ENCODE data around the gene FAM149B1.
A peak's percentile ranks its signal among the peaks of the same experiment; 100 is the strongest.
"Not testable (repeated sequence)": the region's sequence is repeated elsewhere in the genome, so short reads cannot be mapped to it uniquely, and the experiment has no call there.

Gene FAM149B1

DNA sequence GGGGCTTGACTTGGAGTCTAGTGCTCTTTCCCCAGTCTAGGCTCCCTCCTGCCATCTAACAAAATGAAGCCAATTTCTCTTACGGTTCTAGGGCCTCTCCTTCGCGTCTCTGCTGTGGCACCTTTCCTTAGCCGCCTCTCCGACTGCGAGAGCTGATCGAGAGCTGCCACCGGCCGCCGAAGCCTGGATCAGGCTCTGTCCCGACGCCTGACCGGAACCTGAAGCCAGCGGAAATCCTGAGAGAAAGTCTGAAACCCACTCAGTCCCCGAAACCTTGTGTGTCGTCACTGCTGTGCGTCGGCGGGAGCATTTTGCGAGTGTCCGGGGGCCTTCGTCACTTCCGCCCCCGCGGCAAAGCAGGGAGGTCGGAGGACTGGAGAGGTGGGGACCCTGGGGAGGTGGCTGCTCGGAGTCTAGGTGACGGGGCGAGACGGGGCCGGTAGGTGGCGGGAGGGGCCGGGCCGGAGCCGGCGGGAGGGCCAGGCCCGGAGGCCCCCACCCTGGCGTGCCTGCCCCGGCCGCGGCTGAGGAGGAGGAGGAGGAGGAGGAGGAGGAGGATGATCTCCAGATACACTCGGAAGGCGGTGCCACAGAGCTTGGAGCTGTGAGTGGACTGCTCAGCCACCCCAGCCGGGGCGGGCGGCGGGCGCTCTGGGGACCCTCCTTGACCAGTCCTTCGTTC, at the start of gene FAM149B1, which contains the start of gene ECD:
FAM149B1 (plus strand) TSS at position 337 of the 682 bp plus-strand sequence; CDS start at position 558, 221 bp downstream.
ECD (minus strand) TSS at position 226 of the 682 bp plus-strand sequence. CDS start 4,071 bp downstream, outside the sequence.
- peak; percentile 96 for DNase-seq

DNA sequence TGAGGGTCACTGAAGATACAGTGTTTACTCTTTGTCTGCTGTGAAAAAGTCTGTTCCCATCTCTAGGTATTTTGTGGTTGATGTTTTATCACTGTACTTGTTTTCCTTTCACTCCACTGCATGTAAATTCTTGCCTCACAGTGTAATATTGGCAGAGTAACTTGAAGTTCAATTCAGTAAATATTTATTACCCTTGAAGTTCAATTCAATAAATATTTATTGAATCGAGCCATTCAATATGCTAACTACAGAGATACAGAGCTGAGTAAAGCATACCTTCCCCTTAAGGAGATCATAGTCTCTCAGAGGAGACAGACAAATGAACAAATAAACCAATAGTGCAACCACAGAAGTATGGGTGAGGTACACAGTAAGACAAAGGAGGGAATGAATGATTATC, 48.5 kb upstream of the FAM149B1 start:
- DNase-seq: no peak

DNA sequence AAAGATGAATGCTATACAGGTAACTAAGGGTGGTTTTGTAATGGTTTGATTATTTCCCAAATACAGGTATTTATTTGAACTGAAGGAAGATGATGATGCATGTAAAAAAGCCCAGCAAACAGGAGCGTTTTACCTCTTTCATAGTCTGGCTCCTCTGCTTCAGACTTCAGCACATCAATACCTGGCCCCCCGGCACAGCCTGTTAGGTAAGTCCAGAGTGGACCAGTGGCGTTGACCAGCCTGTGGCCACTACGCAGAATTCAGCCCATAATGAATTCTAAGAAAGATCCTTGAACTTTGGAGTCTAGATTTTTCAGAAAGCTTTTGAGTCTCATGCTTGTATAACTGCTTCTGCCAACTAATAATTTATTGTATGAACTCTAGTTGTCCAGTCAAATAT, 48.0 kb upstream of the FAM149B1 start:
- DNase-seq: no peak

DNA sequence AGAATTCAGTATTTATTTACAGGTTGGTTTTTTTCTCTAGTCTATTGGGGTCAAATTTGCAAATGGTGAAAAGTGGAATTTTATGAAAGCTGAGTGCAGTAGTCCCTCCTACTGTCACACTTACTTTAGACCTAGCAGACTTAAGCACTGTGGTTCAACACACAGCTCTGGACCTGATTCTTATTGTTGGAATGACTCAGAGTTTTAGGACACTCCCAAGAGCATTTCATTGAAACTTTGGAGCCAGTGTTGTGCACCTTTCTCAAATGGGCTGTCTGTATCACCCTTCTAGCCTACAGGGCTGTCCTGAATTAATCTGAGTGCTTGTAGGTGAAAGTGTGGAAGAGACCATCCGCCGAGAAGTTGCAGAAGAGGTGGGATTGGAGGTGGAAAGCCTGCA, 41.6 kb upstream of the FAM149B1 start:
- DNase-seq: no peak

DNA sequence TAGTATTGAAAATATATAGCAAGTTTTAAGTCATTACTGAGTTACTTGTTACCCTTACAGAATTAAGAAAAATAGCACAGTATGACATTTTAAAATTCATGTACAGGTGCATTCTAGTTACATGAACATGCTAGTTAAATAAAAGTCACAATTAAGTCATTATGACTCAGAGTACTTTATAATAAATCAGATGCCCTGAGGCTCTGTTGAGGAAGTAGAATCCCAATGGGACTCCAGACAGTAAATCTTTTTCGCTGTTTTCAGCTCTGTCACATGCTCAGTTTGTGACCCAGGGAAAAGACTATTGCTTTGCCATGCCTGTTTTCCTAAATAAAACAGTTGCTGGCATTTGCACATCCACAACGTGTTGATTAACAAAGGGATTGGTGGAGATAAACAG, 36.6 kb upstream of the FAM149B1 start:
- DNase-seq: peak; percentile 39

DNA sequence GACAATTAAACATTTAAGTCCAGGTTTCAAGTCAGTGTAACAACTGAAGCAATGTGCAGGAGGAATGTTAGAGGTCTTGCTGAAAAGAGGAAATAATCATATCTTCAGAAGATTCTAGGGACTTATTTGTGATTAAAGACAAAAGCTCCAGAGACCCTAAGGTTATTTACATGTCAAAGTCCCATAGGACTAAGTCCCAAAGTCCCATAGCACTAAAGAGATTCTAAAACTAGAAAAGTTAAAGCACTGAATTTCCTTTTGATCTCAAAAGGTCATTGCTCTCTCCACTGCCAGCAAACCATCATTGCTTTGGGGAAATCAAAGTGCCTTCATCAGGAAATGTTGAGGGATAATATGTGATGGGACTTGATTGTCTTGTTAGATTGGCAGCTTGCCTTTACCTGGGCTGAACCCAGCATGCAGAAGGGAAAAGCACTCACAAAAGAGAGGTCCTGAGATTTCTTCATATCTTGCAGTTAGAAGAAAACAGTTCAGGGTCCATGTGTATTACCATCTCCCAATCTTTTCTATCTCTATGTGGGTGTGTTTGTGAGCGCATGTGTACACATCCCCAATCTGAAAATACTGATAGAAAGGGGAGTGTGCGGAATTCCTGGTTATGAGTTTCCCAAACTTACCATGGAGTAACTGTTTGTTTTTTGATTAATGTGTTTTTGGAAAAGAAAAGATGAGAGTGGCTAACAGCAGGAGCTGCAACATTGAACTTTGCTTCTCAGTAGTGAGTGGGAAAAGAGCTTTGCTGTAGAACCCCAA, 35.8 kb upstream of the FAM149B1 start:
- no peak for DNase-seq

DNA sequence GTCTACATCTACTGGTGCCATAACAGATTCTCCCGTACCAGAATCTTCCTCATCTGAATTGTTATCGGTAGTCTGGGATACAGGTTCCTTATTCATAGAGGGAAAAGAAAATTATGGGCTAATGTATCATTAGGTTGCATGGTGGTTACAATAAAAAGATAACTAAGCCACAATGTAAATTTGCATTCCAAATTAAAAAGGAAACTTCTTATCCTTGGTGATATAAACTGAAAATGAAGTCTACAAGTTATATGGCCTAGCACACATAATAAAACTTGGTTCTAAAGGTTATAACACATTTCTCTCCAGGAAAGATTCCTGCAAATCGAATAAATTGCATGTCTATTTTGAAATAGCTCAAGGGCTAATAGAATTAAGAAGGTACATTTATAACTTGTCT, 33.2 kb upstream of the FAM149B1 start:
- DNase-seq: no peak

DNA sequence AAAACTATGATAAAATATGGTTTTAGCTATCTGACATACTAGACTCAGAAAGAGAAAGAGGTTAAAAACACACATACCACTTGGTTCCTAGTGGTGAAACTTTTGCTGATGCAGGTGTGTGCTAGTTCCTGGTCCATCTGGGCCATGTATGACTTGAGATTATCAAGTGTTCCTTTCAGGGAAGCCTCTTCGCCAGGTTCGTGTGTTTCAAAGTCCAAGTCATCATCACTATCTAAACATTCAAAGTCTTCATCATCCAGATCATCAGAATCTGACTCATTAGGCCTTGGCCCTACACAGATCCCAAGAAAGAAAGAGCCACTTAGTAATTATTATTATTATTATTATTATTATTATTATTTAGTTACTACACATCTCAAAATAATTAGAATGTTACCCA, 31.3 kb upstream of the FAM149B1 start:
- peak; percentile 6 for DNase-seq

DNA sequence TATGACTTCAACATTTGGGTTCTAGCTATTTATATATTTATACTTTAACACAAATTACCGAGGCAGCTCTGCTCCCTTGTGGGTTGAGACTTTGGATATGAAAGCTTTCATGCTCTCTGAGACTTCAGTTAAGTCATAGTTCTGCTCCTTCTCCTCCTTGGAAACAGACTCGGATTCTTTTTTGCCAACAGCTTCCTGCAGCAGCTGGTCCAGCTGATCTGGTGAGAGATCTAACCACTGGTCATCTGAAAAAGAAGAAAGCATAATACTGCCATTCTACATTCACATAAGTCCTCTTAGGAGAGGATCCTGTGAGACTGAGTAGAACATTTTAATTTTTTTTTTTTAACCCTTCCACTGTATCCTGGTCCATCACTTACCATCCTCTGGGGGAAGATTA, 28.7 kb upstream of the FAM149B1 start:
- no peak for DNase-seq

DNA sequence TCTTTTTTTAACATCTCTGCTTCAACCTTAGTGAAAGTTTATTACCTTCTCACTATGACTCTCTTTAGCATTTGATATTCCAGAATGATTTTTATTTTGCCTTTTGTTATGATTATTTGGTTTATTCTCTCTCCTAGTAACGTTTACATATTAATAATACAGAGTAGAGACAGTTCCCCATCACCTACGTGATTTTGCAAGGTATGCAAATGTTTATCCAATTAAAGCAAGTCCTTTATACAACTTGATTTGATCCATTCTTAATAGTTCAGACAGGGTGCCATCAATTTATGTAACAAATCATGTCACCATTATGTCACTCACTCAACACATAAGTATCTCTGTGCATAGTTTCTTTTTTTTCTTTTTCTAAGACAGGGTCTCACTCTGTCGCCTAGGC, 26.3 kb upstream of the FAM149B1 start:
- DNase-seq: no peak

DNA sequence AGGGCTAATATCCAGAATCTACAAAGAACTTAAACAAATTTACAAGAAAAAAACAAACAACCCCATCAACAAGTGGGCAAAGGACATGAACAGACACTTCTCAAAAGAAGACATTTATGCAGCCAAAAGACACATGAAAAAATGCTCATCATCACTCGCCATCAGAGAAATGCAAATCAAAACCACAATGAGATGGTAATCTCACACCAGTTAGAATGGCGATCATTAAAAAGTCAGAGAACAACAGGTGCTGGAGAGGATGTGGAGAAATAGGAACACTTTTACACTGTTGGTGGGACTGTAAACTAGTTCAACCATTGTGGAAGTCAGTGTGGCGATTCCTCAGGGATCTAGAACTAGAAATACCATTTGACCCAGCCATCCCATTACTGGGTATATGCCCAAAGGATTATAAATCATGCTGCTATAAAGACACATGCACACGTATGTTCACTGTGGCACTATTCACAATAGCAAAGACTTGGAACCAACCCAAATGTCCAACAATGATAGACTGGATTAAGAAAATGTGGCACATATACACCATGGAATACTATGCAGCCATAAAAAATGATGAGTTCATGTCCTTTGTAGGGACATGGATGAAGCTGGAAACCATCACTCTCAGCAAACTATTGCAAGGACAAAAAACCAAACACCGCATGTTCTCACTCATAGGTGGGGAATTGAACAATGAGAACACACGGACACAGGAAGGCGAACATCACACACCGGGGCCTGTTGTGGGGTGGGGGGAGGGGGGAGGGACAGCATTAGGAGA, 17.1 kb upstream of the FAM149B1 start:
- DNase-seq: not testable (repeated sequence)

DNA sequence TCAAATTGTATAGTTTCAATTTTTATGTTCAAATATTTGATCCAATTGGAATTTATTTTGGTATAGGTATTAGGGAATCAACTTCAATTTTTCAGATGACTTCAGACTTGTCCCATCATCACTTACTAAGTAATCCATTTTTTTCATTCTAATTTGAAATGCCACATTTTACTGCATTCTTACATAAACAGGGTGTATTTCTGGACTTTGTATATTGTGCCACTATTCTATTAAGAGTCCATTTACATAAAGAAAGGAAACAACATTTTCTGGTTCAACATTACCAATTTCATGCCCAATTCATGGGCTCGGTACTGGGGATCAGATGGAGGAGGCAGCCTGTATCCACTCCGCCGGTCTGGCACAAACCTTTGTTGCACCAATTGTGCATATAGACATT, 15.9 kb upstream of the FAM149B1 start:
- no peak for DNase-seq

DNA sequence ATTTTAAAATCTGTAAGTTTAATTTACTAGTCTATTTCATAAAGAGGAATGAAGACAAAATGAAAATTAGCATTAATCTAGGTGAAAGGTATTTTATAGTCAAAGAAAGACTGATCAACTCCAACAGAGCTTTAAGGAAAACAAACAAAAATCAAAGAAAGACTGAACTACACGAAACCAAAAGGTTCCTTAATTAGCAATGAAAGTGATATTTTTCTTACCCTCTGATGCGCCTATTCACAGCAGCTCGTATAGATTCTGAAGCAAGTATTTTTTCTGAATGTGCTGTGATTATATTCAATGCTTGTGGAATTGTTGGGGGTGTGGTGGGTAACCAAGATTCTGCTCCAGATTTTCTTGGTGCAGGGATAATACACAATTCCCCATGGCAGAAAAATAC, 11.9 kb upstream of the FAM149B1 start:
- DNase-seq: no peak

DNA sequence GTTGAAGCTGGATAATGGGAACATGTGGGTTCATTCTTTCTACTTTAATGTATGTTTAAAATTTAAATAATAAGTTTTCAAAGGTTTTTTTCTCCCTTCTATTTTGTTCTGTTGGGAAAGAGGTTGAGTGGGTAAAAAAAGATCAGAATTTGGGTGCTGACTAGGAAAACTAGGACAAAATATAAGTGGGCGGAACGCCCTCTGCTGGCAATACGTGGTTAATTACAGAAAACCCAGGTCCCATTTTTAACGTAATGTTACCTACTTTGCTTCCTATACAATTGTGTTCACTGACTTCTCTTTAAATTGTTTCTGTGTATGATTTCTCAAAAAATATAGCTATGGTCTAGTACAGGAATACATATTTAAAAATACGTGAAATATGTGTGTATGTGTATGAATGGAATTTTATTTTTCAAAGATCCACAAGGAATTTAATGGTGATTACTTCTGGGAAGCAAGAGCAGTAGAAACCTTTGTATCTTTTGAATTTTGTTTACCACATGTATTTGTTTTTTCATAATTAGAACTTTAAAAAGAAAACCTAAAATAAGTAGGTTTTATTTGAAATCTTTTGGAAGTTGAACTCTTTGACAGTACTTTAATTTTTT, 8.8 kb upstream of the FAM149B1 start:
- DNase-seq: peak; percentile 58

DNA sequence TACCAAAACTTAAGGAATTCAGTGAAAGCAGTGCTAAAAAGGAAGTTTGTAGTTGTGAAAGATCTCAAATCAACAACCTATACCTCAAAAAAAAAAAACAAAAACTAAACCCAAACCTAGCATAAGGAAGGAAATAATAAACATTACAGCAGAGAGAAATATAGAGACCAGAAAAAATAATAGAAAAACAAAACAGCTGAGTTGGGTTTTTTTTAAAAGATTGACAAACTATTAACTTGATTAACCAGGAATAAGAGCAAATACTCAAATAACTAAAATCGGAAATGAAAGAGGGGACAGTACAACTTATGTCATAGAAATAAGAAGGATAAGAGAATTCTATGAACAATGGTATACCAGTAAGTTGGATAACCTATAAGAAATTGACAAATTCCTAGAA, 6.8 kb upstream of the FAM149B1 start:
- no peak for DNase-seq

DNA sequence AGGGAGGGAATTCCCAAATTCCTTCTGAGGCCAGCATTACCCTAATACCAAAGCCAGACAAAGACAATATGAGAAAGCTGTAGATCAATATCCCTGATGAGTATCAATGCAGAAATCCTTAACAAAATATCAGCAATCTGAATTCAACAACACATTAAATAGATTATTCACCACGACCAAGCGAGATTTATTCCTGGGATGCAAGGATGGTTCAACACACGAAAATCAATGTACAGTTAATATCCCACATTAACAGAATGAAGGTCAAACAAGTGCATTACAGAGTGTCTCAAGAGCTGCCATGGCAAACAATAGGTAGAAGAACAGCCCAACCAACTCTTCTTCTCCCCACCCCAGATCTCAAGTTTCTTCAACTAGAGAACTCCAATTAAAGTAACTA, 6.3 kb upstream of the FAM149B1 start:
- DNase-seq: no peak

DNA sequence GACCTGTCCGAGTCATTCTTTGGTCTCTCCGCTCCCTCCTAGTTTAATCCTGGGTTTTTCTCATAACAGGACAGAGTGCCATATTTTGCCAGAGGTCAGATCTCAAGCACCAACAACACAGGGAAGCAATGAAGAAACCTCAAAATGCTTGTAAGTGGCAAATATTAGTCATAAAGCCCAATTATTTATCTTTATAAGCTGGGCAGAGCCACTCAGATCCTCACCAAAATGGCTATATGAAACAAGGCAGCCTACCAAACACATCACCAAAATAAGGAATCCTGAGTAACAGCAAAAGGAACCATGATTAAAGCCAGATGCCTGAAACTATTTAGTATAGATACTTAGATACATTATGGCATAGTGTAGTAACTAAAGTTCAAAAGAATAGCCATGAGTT, 4.8 kb upstream of the FAM149B1 start:
- DNase-seq: peak; percentile 7

DNA sequence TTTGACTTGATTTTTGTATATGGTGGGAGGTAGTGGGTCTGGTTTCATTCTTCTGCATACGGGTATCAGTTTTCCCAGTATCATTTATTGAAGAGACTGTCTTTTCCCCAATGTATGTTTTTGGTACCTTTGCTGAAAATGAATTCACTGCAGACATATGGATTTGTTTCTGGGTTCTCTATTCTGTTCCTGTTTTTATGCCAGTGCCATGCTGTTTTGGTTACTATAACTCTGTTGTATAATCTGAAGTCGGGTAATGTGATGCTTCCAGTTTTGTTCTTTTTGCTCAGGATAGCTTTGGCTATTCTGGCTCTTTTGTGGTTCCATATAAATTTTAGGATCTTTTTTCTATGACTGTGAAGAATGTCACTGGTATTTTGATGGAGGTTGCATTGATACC, 947 bp upstream of the FAM149B1 start:
- no peak for DNase-seq

DNA sequence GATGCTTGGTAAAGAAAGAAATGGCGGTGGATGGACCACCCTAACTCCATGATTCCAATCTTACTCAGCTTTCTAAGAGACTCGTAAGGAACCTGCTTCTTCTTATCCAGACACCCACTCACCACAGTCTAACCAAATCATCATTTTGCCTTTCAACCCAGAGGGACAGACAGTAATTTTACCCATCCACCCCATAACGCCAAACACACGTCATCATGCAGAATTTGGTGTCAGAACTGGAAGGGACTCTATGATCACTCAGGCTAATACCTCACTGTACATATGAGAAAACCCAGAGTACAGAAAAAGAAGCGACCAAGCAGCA, 499 bp upstream of the FAM149B1 start:
- no peak for DNase-seq

DNA sequence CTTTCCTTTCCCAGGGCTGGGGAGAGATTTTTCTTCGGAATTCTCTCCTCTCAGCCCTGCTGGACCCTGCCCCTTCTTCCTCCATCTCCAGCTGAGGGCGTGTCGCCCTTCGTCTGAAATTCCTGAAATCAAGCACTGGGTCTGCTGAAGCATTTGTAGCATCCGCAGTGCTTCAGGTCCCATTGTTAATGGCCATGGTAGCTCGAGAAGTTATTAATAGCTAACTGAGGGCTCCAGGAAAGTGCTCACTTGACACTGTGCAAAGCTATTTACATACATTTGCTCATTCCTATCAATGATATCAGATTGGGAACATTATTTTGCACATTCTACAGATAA, 515 bp downstream of the FAM149B1 start:
- no peak for DNase-seq

DNA sequence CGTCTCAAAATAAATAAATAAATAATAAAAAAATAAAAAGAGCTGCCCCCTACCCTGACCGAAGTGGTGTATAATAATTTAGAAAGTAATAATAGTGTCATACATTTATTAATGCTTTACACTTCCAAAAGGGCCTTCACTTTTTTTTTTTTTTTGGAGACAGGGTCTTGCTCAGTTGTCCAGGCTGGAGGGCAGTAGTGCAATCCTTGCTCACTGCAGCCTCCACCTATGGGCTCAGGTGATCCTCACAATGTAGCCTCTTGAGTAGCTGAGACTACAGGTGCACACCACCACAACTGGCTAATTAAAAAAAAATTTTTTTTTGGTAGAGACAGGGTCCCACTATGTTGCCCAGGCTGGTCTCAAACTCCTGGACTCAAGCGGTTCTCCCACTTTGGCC, 1.4 kb downstream of the FAM149B1 start:
- DNase-seq: no peak

DNA sequence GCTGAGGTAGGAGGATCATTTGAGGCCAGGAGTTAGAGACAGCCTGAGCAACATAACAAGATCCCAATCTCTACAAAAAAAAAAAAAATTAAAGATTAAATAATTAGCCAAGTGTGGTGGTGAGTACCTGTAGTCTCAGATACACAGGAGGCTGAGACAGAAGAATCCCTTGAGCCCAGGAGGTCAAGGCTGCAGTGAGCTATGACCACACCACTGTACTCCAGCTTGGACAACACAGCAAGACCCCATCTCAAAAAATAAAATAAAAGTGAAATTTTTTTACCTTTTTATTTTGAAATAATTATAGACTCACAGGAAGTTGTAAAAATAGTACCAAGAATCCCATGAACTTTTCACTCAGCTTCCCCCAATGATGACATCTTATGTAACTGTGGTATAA, 4.9 kb downstream of the FAM149B1 start:
- DNase-seq: no peak

DNA sequence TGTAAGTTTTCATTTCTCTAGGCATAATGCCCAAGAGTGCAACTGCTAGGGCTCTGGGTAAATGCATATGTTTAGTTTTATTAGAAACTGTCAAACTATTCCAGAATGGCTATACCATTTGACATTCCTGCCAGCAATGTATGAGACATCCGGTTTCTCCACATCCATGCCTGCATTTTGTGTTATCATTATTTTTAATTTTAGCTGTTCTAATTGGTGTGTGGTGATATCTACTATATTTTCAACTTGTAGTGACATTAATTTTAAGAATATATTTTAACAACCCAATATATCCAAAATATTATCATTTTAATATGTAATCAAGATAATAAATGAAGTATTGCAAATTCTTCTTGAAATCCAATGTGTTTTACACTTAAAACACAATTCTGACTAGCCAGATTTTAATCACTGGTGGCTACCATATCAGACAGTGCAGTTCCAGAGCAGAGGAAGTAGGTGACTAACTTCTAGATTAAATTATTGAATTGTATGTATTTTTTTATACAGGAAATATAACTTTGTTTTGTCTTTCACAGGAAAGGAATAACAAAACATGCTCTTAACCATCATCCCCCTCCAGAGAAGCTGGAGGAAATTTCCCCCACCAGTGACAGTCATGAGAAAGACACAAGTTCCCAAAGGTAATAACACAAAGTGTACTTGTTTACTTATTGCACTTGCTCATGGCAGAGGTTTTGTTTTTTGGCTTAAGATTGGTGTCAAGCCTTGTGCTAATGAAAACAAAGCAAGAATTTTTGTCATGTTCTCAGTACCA, 6.4 kb downstream of the FAM149B1 start:
- no peak for DNase-seq

Measured in EL (cell line).